DOHH2 (cell line): ENCODE measurements around the gene CARMIL1.

Source experiments
- H3F3A ChIP-seq: fragments of 200-600 bp; sonication (generic), shearing (Covaris generic); 2 replicates; pipeline ENCODE4 v1.6.0; 2016; ENCODE audit warnings: antibody characterized with exemption, mild to moderate bottlenecking; ENCODE audit not compliant: control insufficient read depth, insufficient read depth
- H3K27ac ChIP-seq: fragments of 200-600 bp; sonication (generic); 2 replicates; pipeline ENCODE4 v1.5.1; 2014; ENCODE audit warnings: low read depth, mild to moderate bottlenecking, low read length, moderate library complexity
- H3K27me3 ChIP-seq: fragments of 200-600 bp; sonication (generic); 2 replicates; pipeline ENCODE4 v1.6.1; 2014; ENCODE audit warnings: mild to moderate bottlenecking, low read length, mixed read lengths; ENCODE audit not compliant: control insufficient read depth
- H3K36me3 ChIP-seq: fragments of 200-600 bp; sonication (generic); 2 replicates; pipeline ENCODE4 v1.6.1; 2014; ENCODE audit warnings: mild to moderate bottlenecking, low read length, moderate library complexity, mixed read lengths; ENCODE audit not compliant: control insufficient read depth
- H3K4me1 ChIP-seq: fragments of 200-600 bp; sonication (generic); 2 replicates; pipeline ENCODE4 v1.6.1; 2014; ENCODE audit warnings: mild to moderate bottlenecking, low read length, mixed read lengths; ENCODE audit not compliant: control insufficient read depth
- H3K4me2 ChIP-seq: fragments of 200-600 bp; sonication (generic); 2 replicates; pipeline ENCODE4 v1.6.0; 2014; ENCODE audit warnings: mild to moderate bottlenecking, low read length, moderate library complexity
- H3K4me3 ChIP-seq: fragments of 200-600 bp; sonication (generic); 2 replicates; pipeline ENCODE4 v1.5.1; 2014; ENCODE audit warnings: mild to moderate bottlenecking, low read length, mixed read lengths
- H3K79me2 ChIP-seq: fragments of 200-600 bp; sonication (generic); 2 replicates; pipeline ENCODE4 v1.6.1; 2014; ENCODE audit warnings: mild to moderate bottlenecking, low read length, mixed read lengths; ENCODE audit not compliant: control insufficient read depth
- H3K9me2 ChIP-seq: fragments of 200-600 bp; sonication (generic); replicated peaks from 2 replicates; pipeline ENCODE4 v1.6.1; 2014; ENCODE audit warnings: mild to moderate bottlenecking, low read length, mixed read lengths; ENCODE audit not compliant: control insufficient read depth
- H3K9me3 ChIP-seq: fragments of 200-600 bp; sonication (generic); 2 replicates; pipeline ENCODE4 v1.6.1; 2014; ENCODE audit warnings: antibody characterized with exemption, low read length, mixed read lengths; ENCODE audit not compliant: control insufficient read depth, insufficient read depth
- H4K20me1 ChIP-seq: fragments of 200-600 bp; sonication (generic); 2 replicates; pipeline ENCODE4 v1.6.0; 2014; ENCODE audit warnings: low read depth, mild to moderate bottlenecking, antibody characterized with exemption, low read length, moderate library complexity; ENCODE audit not compliant: control insufficient read depth, insufficient read depth
- EZH2phosphoT487 ChIP-seq: fragments of 200-600 bp; sonication (generic); IDR thresholded peaks from 2 replicates; pipeline ENCODE4 v1.6.1; 2017; ENCODE audit warnings: borderline replicate concordance, mild to moderate bottlenecking, antibody characterized with exemption, low read length, moderate library complexity, mixed read lengths
- TF ChIP-seq, protein P1 (sequence below): fragments of 200-600 bp; sonication (generic); IDR thresholded peaks from one replicate; pipeline ENCODE4 v1.5.1; 2014; ENCODE audit warnings: antibody characterized with exemption, mild to moderate bottlenecking, low read depth, low read length; ENCODE audit not compliant: poor library complexity, severe bottlenecking

Gene CARMIL1

DNA sequence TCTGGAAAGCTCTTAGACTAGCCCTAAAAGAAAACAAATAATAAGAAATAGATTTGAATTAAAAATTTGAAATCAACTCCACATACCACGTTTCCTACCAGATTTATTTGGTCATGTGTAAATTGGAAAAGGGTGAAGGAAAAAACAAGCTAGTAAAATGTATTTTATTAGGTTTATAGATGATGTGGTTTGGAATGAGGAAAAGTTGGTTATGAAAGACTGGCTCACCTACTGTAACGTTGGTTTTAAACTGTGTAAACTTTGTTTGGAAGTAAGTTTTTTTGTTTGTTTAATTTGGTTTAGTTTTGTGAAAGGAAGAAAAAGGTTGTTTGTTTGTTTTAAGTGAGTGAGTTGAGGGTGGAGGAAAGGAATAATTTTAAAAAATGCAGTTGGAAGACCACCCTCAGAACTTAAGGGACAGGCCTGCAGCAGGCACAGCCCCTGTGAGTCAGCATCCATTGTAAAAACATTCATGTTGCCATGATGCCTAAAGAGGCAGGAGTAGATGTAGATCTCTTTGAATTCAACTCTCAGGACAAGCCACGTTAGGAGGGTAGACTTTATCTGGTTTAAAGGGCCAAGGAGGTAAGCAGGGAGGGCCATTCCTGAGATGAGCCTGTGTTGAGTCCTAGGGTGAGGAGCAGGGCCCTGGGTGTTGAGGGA is 279.1 kb downstream of the CARMIL1 start:
- Histone ChIP-seq H3K36me3 (no peaks in the 10 kb centered on the region; the same call in 1 of the 2 replicates), H3K9me3 (no peaks in the 10 kb centered on the region), H3K4me1 (no peaks in the 10 kb centered on the region), H3K27me3 (no peaks in the 10 kb centered on the region), H3K79me2 (no peaks in the 10 kb centered on the region), H3K27ac (no peak overlapping the region), H3K9me2 (no peaks in the 10 kb centered on the region), H3K4me2 (no peak overlapping the region), H3K4me3 (no peak overlapping the region), H3F3A (no peaks in the 10 kb centered on the region; the same call in 1 of the 2 replicates), H4K20me1 (no peaks in the 10 kb centered on the region)
- TF ChIP-seq, protein P1, sequence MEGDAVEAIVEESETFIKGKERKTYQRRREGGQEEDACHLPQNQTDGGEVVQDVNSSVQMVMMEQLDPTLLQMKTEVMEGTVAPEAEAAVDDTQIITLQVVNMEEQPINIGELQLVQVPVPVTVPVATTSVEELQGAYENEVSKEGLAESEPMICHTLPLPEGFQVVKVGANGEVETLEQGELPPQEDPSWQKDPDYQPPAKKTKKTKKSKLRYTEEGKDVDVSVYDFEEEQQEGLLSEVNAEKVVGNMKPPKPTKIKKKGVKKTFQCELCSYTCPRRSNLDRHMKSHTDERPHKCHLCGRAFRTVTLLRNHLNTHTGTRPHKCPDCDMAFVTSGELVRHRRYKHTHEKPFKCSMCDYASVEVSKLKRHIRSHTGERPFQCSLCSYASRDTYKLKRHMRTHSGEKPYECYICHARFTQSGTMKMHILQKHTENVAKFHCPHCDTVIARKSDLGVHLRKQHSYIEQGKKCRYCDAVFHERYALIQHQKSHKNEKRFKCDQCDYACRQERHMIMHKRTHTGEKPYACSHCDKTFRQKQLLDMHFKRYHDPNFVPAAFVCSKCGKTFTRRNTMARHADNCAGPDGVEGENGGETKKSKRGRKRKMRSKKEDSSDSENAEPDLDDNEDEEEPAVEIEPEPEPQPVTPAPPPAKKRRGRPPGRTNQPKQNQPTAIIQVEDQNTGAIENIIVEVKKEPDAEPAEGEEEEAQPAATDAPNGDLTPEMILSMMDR = no peak
- no peak for TF ChIP-seq EZH2phosphoT487

GRCh38 chr6:25560865-25561264 is 281.7 kb downstream of the CARMIL1 start:
- Histone ChIP-seq H4K20me1 (no peaks in the 10 kb centered on the region), H3K27me3 (no peaks in the 10 kb centered on the region), H3K9me2 (no peaks in the 10 kb centered on the region), H3F3A (no peaks in the 10 kb centered on the region; the same call in 1 of the 2 replicates), H3K27ac (no peak overlapping the region), H3K4me2 (no peak overlapping the region), H3K79me2 (no peaks in the 10 kb centered on the region), H3K9me3 (no peaks in the 10 kb centered on the region), H3K4me3 (no peak overlapping the region), H3K4me1 (no peaks in the 10 kb centered on the region), H3K36me3 (no peaks in the 10 kb centered on the region; the same call in 1 of the 2 replicates)
- TF ChIP-seq, protein P1 = no peak
- TF ChIP-seq EZH2phosphoT487 = no peak

- no peak overlapping the region for H3K27ac ChIP-seq
- no peaks in the 10 kb centered on the region for H4K20me1 ChIP-seq
- H3K79me2 ChIP-seq = no peaks in the 10 kb centered on the region
- no peak overlapping the region for H3K4me3 ChIP-seq
- H3K36me3 ChIP-seq = no peaks in the 10 kb centered on the region
- no peaks in the 10 kb centered on the region for H3F3A ChIP-seq
- no peak overlapping the region for H3K4me2 ChIP-seq
- no peaks in the 10 kb centered on the region for H3K9me2 ChIP-seq
- no peaks in the 10 kb centered on the region for H3K27me3 ChIP-seq
- H3K4me1 ChIP-seq = no peaks in the 10 kb centered on the region
- no peaks in the 10 kb centered on the region for H3K9me3 ChIP-seq
- TF ChIP-seq, protein P1 = no peak
- TF ChIP-seq EZH2phosphoT487 = no peak
Observed at GRCh38 chr6:25564943-25565342, 285.8 kb downstream of the CARMIL1 start.
